MV-4-11 (cell line): ENCODE data around the gene BLID.

Experiments
- DNase-seq: peaks from one replicate; lab custom pipeline; 2025; lab: John Stamatoyannopoulos, UW

The BLID gene

GRCh38 chr11:122139595-122139866, 23.5 kb upstream of the BLID start:
- DNase-seq: no peak

GRCh38 chr11:122138744-122139594, 23.0 kb upstream of the BLID start:
- no peak for DNase-seq

- DNase-seq: no peak
These were observed 21.2 kb upstream of the BLID start for GRCh38 chr11:122137078-122137793.

GRCh38 chr11:122131126-122131525, 15.1 kb upstream of the BLID start:
- no peak for DNase-seq

- no peak for DNase-seq
These were observed 12.1 kb upstream of the BLID start for GRCh38 chr11:122128146-122128545.

GRCh38 chr11:122127020-122127419, 11.0 kb upstream of the BLID start:
- DNase-seq: no peak

GRCh38 chr11:122126024-122126688, 10.1 kb upstream of the BLID start:
- peak; percentile 29 for DNase-seq

GRCh38 chr11:122123263-122123929, 7.4 kb upstream of the BLID start:
- DNase-seq: no peak

GRCh38 chr11:122122179-122122578, 6.2 kb upstream of the BLID start:
- DNase-seq: no peak

- no peak for DNase-seq
These were observed 4.1 kb upstream of the BLID start for GRCh38 chr11:122120096-122120495.

GRCh38 chr11:122116591-122116990, 576 bp upstream of the BLID start:
- no peak for DNase-seq

GRCh38 chr11:122114976-122115375, 1.0 kb downstream of the BLID start:
- DNase-seq: no peak

GRCh38 chr11:122113836-122114825, 1.9 kb downstream of the BLID start:
- DNase-seq: peak; percentile 20

GRCh38 chr11:122112470-122113365, 3.3 kb downstream of the BLID start:
- no peak for DNase-seq

GRCh38 chr11:122109932-122110331, 6.1 kb downstream of the BLID start:
- DNase-seq: no peak

GRCh38 chr11:122108828-122109227, 7.2 kb downstream of the BLID start:
- no peak for DNase-seq

GRCh38 chr11:122108192-122108799, 7.7 kb downstream of the BLID start:
- peak; percentile 38 for DNase-seq

- no peak for DNase-seq
These were observed 8.4 kb downstream of the BLID start for GRCh38 chr11:122107566-122107965.

GRCh38 chr11:122107045-122107444, 9.0 kb downstream of the BLID start:
- no peak for DNase-seq
